Activated naive CD4-positive, alpha-beta T cell treated with anti-CD3 and anti-CD28 coated beads, Interleukin-2, amount 10 ng/mL, durations not matched to agents 7 days and 5 days (primary cell): ENCODE measurements around the gene KIF26B.
"Not testable (repeated sequence)": the region's sequence is repeated elsewhere in the genome, so short reads cannot be mapped to it uniquely, and the experiment has no call there.

Experiments used
- CTCF ChIA-PET: fragments of 350-600 bp; sonication (Branson Sonifier 250); formaldehyde crosslinking; loops from one replicate; lab custom pipeline; 2021; ENCODE audit warnings: antibody characterized with exemption; lab: Charles Lee
- DNase-seq: peaks from one replicate; pipeline ENCODE4 v3.0.0-alpha.2; 2020
- H3K27ac Mint-ChIP-seq: one replicate; pipeline ENCODE4 v1.8.0; 2021; ENCODE audit warnings: mild to moderate bottlenecking, moderate library complexity, mixed read lengths
- H3K27me3 Mint-ChIP-seq: one replicate; pipeline ENCODE4 v1.8.0; 2021; ENCODE audit warnings: mild to moderate bottlenecking, mixed read lengths
- H3K36me3 Mint-ChIP-seq: one replicate; pipeline ENCODE4 v1.8.0; 2021; ENCODE audit warnings: mixed read lengths
- H3K4me1 Mint-ChIP-seq: one replicate; pipeline ENCODE4 v1.8.0; 2021; ENCODE audit warnings: mixed read lengths
- H3K4me3 Mint-ChIP-seq: one replicate; pipeline ENCODE4 v1.8.0; 2021; ENCODE audit warnings: mild to moderate bottlenecking, moderate library complexity, mixed read lengths
- H3K9me3 Mint-ChIP-seq: one replicate; pipeline ENCODE4 v1.8.0; 2021; ENCODE audit warnings: mixed read lengths

The KIF26B gene

GRCh38 chr1:245386297-245386971 is 231.6 kb downstream of the KIF26B start:
- Mint-ChIP-seq H3K27ac (no peak overlapping the region), H3K4me3 (no peak overlapping the region), H3K27me3 (peaks cover 4% of the 10 kb centered on the region), H3K4me1 (no peaks in the 10 kb centered on the region), H3K36me3 (no peaks in the 10 kb centered on the region), H3K9me3 (no peaks in the 10 kb centered on the region)
- DNase-seq: no peak
- CTCF ChIA-PET: no interaction called here

DNA sequence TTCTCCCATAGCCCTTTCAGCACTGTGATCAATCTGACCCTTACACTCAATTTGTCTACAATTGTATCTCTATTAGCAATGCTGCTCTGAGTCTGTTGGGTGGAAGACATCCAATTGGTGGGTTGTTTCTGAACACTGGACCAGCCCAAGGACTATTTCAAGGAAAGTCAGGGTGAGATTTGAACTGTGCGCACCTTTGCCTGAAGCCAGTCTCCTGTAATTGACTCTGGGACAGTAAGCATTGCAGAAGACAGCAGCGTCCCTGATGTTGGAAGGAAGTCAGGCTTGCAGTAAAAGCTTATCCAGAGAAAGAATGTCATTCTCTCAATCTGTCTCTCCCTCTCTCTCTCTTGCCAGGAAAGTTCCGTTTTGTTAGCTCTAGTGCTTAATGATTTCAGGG is 233.9 kb downstream of the KIF26B start:
- Mint-ChIP-seq H3K27me3 (peaks cover 4% of the 10 kb centered on the region), H3K4me3 (no peak overlapping the region), H3K36me3 (no peaks in the 10 kb centered on the region), H3K27ac (no peak overlapping the region), H3K4me1 (no peaks in the 10 kb centered on the region), H3K9me3 (no peaks in the 10 kb centered on the region)
- no peak for DNase-seq
- CTCF ChIA-PET: no interaction called here

DNA sequence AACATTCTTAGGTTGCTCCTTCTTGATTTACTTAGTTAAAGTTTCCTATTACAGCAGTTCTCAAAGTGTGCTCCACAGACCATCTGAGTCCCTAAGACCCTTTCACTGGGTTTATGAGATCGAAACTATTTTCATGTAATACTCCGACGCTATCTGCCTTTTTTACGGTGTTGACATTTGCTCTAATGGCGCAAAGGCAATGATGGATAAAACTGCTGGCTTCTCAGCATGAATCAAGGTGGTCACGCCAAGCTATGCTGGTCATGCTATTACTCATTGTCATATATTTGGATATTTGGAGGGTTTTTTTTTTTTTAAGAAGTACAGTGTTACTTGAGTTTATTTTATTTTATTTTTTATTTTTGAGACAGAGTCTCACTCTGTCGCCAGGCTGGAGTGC is 235.1 kb downstream of the KIF26B start:
- DNase-seq: no peak
- Mint-ChIP-seq H3K9me3 (no peaks in the 10 kb centered on the region), H3K4me1 (no peaks in the 10 kb centered on the region), H3K27me3 (no peaks in the 10 kb centered on the region), H3K27ac (no peak overlapping the region), H3K4me3 (no peak overlapping the region), H3K36me3 (no peaks in the 10 kb centered on the region)
- CTCF ChIA-PET: no interaction called here

- CTCF ChIA-PET: no interaction called here
- no peak overlapping the region for H3K27ac Mint-ChIP-seq
These were observed 236.2 kb downstream of the KIF26B start for GRCh38 chr1:245390975-245391374.

GRCh38 chr1:245393694-245394093 is 238.9 kb downstream of the KIF26B start:
- Mint-ChIP-seq H3K9me3 (no peaks in the 10 kb centered on the region), H3K27me3 (no peaks in the 10 kb centered on the region), H3K36me3 (no peaks in the 10 kb centered on the region), H3K27ac (no peak overlapping the region), H3K4me3 (no peak overlapping the region), H3K4me1 (no peaks in the 10 kb centered on the region)
- CTCF ChIA-PET: interaction anchor here (0.8 kb wide), 1 partner anchor 280 kb away, joined by 3 read pairs; no protein-coding TSS in a partner anchor
- no peak for DNase-seq

More at GRCh38 chr1:245390975-245391374, 236.2 kb downstream of the KIF26B start:
- Mint-ChIP-seq H3K36me3 (no peaks in the 10 kb centered on the region), H3K4me3 (no peak overlapping the region), H3K9me3 (no peaks in the 10 kb centered on the region), H3K27me3 (no peaks in the 10 kb centered on the region), H3K4me1 (no peaks in the 10 kb centered on the region)
- DNase-seq: no peak

GRCh38 chr1:245395680-245396079 is 240.9 kb downstream of the KIF26B start:
- H3K4me3 Mint-ChIP-seq: no peak overlapping the region
- DNase-seq: no peak
- CTCF ChIA-PET: no interaction called here
- H3K9me3 Mint-ChIP-seq: no peaks in the 10 kb centered on the region
- no peaks in the 10 kb centered on the region for H3K27me3 Mint-ChIP-seq
- no peaks in the 10 kb centered on the region for H3K4me1 Mint-ChIP-seq
- H3K27ac Mint-ChIP-seq: no peak overlapping the region
- H3K36me3 Mint-ChIP-seq: no peaks in the 10 kb centered on the region

DNA sequence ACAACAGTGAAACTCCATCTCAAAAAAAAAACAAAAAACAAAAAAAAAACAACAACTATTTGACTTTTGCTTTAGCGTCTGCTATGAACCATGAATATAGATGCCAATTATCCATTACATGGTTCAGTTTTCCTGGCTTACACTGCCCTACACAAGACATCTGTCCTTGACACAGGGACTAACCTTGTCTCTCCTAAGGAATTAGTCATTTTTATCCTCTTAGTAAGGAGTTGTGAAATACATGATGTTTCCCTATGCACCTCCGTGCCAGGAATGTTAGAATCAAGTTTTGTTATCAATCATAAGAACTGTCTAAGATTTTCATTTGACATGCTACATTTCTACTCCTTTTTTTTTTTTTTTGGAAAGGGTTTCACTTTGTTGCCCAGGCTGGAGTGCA is 241.8 kb downstream of the KIF26B start:
- H3K27me3 Mint-ChIP-seq: no peaks in the 10 kb centered on the region
- no peak for DNase-seq
- CTCF ChIA-PET: no interaction called here
- H3K4me1 Mint-ChIP-seq: no peaks in the 10 kb centered on the region
- no peak overlapping the region for H3K27ac Mint-ChIP-seq
- H3K36me3 Mint-ChIP-seq: no peaks in the 10 kb centered on the region
- no peak overlapping the region for H3K4me3 Mint-ChIP-seq
- no peaks in the 10 kb centered on the region for H3K9me3 Mint-ChIP-seq

DNA sequence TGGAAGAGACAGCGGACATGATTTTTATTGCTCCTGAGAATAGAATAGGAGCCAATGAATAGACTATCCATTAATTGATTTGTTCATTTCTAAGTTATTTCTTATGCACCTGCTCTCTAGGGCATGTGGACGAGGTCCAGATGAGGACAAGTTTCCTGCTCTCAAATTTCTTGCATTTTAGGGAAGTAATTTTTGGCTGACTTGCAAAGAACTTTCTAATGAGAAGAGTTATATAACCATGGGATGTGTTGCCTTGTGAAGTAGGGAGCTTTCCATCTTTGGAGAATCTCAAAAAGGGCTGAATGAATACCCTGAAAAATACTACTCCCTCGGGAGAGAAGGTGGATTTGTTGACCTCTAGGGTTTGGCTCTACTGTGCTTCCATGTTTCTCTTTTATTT is 243.0 kb downstream of the KIF26B start:
- Mint-ChIP-seq H3K4me3 (no peak overlapping the region), H3K36me3 (no peaks in the 10 kb centered on the region), H3K4me1 (no peaks in the 10 kb centered on the region), H3K27me3 (no peaks in the 10 kb centered on the region), H3K9me3 (no peaks in the 10 kb centered on the region), H3K27ac (no peak overlapping the region)
- CTCF ChIA-PET: no interaction called here
- no peak for DNase-seq

GRCh38 chr1:245398180-245398579 is 243.4 kb downstream of the KIF26B start:
- no peaks in the 10 kb centered on the region for H3K36me3 Mint-ChIP-seq

GRCh38 chr1:245401881-245402587 is 247.2 kb downstream of the KIF26B start:
- DNase-seq: no peak
- CTCF ChIA-PET: no interaction called here
- H3K27ac Mint-ChIP-seq: no peak overlapping the region
- H3K4me1 Mint-ChIP-seq: no peaks in the 10 kb centered on the region
- H3K27me3 Mint-ChIP-seq: no peaks in the 10 kb centered on the region
- H3K9me3 Mint-ChIP-seq: no peaks in the 10 kb centered on the region
- H3K4me3 Mint-ChIP-seq: no peak overlapping the region
- no peaks in the 10 kb centered on the region for H3K36me3 Mint-ChIP-seq

More at GRCh38 chr1:245398180-245398579, 243.4 kb downstream of the KIF26B start:
- Mint-ChIP-seq H3K4me1 (no peaks in the 10 kb centered on the region), H3K27me3 (no peaks in the 10 kb centered on the region), H3K4me3 (no peak overlapping the region), H3K9me3 (no peaks in the 10 kb centered on the region), H3K27ac (no peak overlapping the region)
- CTCF ChIA-PET: no interaction called here
- no peak for DNase-seq

DNA sequence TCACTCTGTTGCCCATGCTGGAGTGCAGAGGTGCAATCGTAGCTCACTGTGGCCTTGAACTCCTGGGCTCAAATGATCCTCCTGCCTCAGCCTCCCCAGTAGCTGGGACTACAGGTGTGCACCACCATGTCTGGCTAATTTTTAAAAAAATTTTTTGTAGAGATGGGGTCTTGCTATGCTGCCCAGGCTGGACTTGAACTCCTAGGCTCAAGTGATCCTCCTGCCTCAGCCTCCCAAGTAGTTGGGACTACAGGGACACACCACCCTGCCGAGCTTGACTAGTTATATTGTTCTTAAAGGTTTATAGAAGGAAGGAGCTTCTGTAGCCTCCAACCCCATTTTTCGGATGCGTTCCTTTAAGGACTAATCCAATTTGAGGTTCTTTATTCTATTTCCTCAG is 248.2 kb downstream of the KIF26B start:
- H3K36me3 Mint-ChIP-seq, H3K27me3 Mint-ChIP-seq, H3K9me3 Mint-ChIP-seq, H3K27ac Mint-ChIP-seq, DNase-seq, CTCF ChIA-PET, H3K4me1 Mint-ChIP-seq, H3K4me3 Mint-ChIP-seq: not testable (repeated sequence)

GRCh38 chr1:245404527-245404926 is 249.7 kb downstream of the KIF26B start:
- Mint-ChIP-seq H3K4me1 (no peaks in the 10 kb centered on the region), H3K4me3 (no peak overlapping the region), H3K36me3 (no peaks in the 10 kb centered on the region), H3K9me3 (no peaks in the 10 kb centered on the region), H3K27ac (no peak overlapping the region), H3K27me3 (no peaks in the 10 kb centered on the region)
- CTCF ChIA-PET: no interaction called here
- DNase-seq: no peak

- no peak overlapping the region for H3K27ac Mint-ChIP-seq
- no peaks in the 10 kb centered on the region for H3K9me3 Mint-ChIP-seq
- no peak for DNase-seq
- no peaks in the 10 kb centered on the region for H3K27me3 Mint-ChIP-seq
- no peaks in the 10 kb centered on the region for H3K4me1 Mint-ChIP-seq
- CTCF ChIA-PET: no interaction called here
- no peak overlapping the region for H3K4me3 Mint-ChIP-seq
- no peaks in the 10 kb centered on the region for H3K36me3 Mint-ChIP-seq
These were observed 250.2 kb downstream of the KIF26B start for GRCh38 chr1:245404952-245405351.

DNA sequence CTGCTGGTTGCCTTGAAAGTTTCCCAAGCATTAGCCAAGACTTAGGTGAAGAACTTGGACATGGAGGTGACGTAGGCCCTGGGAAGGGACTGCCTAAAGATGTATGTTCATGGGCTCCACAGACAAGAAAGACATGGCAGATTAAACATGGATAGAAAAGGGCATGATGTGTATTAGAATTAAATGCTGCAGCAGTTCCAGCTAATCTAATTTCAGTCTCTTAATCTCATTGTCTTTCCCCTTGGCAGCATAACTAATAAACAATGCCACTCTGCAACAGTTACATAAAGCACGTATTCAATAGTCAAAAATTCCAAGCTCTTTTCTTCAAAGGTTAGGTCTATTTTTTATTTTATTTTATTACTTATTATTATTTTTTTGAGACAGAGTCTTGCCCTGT is 251.6 kb downstream of the KIF26B start:
- CTCF ChIA-PET: no interaction called here
- no peaks in the 10 kb centered on the region for H3K27me3 Mint-ChIP-seq

DNA sequence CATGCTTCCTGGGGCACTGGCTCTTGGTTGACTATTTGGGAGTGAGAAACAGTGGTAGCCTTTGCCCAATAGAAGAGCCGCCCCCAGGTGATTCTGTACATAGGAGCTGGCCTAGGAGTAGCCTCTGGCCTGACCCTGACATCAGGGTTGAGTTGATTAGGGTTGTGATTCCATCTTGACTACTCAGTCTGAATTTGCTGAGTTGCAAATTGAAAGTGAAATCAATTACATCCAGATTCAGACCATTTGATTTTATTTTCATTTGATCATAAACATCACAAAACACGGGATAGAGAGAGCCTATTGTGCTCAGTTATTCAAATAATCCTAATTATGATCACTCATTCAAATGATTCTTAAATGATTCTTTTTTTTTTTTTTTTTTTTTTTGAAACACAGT is 253.2 kb downstream of the KIF26B start:
- Mint-ChIP-seq H3K4me3 (no peak overlapping the region), H3K4me1 (no peaks in the 10 kb centered on the region), H3K27me3 (no peaks in the 10 kb centered on the region), H3K27ac (no peak overlapping the region), H3K9me3 (no peaks in the 10 kb centered on the region), H3K36me3 (no peaks in the 10 kb centered on the region)
- no peak for DNase-seq
- CTCF ChIA-PET: no interaction called here

More for the DNA sequence above, 251.6 kb downstream of the KIF26B start:
- no peak for DNase-seq
- H3K27ac Mint-ChIP-seq: no peak overlapping the region
- H3K36me3 Mint-ChIP-seq: no peaks in the 10 kb centered on the region
- H3K4me1 Mint-ChIP-seq: no peaks in the 10 kb centered on the region
- no peaks in the 10 kb centered on the region for H3K9me3 Mint-ChIP-seq
- H3K4me3 Mint-ChIP-seq: no peak overlapping the region
